ACHN (cell line): ENCODE data around the gene TEX53.
A peak's percentile ranks its signal among the peaks of the same experiment; 100 is the strongest.

Experiments used
- DNase-seq: peaks from one replicate; pipeline ENCODE4 v3.0.0-alpha.2; 2015
- in situ Hi-C: cut with HindIII; loops from 2 replicates; pipeline ENCODE4 v1.10.0; 2017; ENCODE audit warnings: low sequenced_read_pairs, low pct_ligation_motif_present, low pct_unique_long_range_greater_than_20kb

Gene TEX53

DNA sequence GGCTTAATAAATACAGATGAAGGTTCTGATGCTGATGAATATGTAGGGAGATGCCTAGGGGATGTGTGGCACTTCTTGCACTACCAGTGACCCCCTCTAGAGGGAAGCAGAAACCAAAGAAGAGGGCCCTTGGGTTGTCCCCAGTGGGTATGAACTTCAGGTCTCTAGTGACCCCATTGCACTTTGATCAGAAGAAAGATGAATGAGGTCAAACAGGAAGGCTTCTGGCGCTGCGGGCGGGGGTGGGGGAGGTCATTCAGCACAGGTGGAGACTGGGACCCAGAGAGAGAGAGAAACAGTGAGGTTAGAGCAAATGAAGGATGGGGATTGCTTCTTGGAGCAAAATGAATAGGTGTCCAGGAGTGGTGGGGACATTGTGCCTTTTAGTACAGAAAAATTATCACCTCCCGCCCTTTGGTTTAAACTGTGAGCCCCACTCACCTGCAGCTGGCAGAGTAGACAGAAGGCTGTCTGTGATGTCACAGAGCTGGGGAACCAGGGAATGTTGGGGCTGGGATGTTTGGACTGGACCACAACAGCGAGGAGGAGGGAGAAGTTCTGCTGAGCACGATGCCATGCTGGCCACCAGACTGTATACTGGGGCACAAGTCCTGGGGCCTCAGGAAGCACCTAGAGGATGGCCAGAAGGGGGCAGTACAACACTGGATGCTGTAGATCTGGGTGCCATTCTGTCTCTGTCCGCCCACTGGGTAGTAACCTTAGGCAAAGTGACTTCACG lies 24.2 kb upstream of the TEX53 start, which contains the start of gene TEX48:
TSS of gene TEX48 (minus strand) at position 599 of the 739 bp plus-strand sequence. CDS start 10,469 bp downstream, outside the sequence.
- in situ Hi-C loops: no loop called here
- DNase-seq: peak; percentile 77

DNA sequence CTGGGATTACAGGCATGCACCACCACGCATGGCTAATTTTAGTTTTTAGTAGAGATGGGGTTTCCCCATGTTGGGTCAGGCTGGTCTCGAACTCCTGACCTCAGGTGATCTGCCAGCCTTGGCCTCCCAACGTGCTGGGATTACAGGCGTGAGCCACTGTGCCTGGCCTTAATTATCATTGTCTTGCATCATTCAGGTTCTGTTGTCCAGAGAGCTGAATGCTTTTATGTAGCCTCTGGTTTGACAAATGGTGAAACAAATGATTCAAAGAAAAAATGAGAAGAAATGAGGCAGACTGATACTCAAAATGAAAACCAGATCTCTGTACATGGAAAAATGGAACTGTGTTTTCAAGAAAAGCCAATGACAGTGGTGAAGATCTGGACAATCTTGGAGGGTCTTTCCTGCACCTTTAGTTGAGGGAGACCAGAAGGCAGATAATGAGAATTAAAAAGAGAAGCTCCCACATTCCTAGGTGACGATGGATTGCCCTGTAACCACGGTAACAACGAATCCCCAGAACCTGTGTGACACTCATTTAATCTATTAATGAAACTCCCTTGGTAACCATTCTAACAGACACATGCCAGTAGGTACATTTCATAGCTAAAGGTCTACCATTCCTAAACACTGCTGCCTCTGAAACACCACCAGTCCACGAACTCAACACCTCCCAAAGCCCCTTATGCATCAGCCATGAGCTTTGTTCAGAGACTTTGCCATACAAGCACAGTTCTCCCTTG lies 22.8 kb upstream of the TEX53 start:
- in situ Hi-C loops: no loop called here
- DNase-seq: no peak

DNA sequence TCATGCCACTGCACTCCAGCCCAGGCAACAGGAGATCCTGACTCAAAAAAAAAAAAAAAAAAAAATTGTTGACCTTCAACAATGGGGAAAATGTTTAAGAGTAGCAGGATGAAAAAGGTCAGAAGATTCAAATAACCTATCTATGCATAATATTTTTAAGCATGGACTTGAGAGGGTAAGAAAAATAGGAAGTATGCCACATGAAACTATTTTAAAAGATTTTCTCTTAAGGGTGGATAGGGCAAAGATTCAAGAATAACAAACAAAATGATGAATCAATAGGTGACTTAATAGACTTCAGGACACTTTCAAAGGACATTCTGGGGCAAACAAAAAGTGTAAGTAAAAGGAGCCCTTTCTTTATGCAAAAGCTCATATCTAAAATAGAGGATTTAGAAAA lies 21.2 kb upstream of the TEX53 start:
- in situ Hi-C loops: no loop called here
- no peak for DNase-seq

DNA sequence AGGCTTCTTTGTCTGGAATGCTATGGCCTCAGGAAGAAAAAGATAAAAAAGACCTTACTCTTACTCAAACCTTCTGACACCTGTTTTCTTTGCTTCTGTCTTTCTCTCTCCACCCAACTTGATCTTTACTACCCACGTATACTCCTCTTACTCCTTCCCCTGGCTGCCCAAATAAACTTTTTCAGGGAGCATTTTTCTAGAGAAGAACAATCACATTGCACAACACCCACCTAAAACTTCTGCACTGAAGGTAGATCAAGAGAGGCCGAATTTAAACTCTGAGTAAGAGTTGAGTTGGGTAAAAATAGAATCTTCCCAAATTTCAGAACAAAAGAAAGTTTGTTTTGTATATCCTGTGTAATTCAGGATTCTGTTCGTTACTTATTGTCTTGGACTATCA lies 20.5 kb upstream of the TEX53 start:
- in situ Hi-C loops: no loop called here
- no peak for DNase-seq

DNA sequence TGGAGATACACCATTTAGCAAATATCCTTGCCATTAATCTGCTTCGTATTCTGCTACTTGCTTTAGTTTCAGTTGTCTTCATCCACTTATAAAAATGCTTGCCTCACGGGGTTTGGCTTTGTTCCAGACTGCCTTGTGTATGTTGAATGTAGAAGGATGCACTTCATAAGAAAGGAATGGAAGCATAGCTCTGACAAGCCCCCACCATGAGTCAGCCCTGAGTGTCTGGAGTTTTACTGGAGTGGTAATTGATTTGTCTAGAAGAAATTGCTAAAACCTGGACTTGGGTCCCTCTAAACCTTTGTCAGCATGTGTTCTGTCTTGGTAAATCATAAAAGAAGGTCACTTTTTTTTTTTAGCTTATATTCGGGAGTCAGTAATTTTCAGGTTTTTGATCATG lies 19.8 kb upstream of the TEX53 start:
- peak; percentile 95 for DNase-seq
- in situ Hi-C loops: no loop called here

DNA sequence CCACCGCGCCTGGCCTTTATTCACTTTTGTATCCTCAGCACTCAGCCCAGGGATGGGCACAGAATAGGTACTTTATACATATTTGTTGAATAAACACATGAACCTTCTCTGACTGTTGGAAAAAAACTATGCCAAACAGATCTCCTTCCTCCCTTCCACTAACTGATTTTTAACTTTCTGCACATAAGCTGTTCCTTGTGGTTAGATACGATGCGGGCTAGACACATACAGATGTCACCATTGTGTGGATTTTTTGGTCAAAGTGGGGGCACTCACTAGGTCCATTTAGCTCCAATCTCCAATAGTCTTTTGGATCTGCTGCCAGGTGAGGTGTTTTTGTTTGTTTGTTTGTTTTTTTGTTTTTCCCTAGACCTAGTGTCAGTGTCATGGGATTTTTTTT lies 19.3 kb upstream of the TEX53 start:
- in situ Hi-C loops: no loop called here
- DNase-seq: no peak

DNA sequence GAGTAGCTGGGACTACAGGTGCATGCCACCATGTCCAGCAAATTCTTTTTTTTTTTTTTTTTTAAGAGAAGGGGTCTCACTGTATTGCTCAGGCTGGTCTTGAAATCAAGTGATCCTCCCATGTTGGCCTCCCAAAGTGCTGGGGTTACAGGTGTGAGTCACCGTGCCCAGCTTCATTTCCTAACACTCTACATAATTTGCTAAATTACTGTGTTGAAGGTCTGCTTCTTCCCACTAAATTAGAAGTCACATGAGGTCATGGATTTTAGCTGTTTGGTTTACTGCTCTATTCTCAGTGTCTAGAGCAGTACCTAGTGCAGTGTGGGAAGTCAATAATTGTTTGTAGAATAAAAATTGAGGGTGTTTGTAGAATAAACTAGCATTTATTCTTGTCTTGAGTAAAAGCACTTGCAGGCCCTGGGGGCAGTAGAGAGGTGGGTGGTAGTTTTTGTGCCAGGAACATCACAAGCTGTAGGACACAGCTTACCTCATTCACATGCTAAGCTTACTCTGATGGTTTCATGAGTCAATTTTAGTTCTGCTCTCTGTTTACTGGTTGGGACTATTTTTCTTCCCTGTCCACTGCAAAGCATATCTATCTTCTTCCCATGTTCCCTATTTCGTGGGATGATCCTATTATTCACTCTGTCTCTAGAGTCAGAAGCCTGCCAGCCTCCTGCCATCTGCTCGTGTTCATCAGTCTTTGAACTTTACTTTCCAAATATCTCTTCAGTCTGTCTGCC lies 17.4 kb upstream of the TEX53 start:
- in situ Hi-C loops: no loop called here
- DNase-seq: no peak

DNA sequence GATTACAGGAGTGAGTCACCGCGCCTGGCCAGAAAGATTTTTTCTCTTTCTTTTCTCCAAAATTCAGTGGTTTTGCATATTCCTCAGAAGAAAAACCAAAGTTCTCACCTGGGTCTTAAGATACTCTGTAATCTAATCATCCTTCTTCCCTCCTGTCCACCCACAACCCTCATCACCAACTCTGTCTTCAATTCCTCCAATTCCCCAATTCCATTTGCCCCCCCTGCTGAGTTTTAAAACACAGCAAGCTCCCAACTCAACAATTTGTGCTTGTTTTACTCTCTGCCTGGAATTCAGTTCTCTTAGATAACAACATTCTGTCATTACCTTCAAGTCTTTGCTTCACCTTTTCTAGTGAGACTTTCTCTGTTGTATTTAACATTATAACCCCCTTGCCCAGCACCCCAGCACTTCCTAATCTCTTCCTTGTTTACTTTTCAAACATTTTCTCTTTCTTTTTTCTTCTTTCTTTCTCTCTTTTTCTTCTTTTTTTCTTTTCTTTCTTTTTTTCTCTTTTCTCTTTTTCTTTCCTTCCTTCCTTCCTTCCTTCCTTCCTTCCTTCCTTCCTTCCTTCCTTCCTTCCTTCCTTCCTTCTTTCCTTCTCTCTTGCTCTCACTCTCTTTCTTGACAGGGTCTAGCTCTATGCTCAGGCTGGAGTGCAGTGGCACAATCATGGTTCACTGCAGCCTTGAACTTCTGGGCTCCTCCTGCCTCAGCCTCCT lies 16.6 kb upstream of the TEX53 start:
- in situ Hi-C loops: no loop called here
- DNase-seq: no peak

DNA sequence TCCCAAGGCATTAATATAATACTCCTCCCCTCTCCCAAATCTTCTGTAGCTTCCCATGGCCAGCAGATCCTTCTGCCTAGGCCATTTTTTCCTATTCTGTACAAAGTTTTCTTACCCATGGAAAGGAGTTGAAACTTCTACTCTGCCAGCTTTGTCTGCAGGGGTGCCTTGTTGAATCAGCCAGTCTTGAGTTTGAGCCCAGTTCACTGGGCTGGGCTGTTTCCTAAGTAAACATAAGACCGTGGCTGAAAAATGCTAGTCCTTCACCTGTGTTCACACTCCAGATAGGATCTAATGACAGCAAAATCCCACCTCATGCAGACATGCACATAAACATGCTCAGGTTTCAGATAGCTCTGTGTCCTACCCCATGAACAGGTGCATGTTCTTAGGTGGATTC lies 14.0 kb upstream of the TEX53 start:
- in situ Hi-C loops: no loop called here
- DNase-seq: no peak

DNA sequence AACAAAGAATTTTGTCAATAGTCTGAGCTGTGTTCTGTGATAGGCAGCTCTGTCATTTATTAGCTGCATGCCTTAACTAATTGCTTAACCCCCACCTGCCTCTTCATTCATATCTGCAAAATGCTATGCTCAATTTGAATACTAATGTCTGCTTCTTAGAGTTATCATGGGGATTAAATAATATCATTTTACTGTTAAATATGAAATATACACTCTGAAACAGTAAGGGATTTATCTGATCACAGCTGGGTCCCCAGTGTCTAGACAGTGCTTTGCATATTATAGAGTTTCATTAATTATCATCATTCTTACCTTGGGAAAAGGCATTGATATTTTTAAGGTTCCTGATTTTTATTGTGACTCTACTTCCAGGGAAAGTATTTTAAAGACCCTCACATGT lies 12.4 kb upstream of the TEX53 start:
- no peak for DNase-seq
- in situ Hi-C loops: no loop called here

DNA sequence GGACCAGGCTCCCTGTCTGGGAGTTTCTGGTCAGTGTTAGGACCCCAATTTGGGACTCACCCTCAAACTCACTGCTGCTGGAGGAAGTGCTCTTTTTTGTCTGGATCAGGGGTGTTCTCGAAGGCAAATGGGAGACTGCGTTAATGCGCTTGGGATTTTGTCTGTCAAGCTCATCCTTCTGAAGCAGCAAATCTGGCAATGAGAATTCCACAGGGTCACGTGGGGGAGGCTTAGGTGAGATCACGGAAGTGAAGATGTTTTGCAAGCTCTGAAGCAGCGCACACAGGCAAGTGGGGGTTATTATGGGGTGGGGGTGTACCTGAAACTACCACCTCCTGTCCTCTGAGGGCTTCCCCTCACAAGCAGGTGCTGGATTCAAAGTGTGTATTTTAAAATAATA lies 10.5 kb upstream of the TEX53 start:
- in situ Hi-C loops: no loop called here

DNA sequence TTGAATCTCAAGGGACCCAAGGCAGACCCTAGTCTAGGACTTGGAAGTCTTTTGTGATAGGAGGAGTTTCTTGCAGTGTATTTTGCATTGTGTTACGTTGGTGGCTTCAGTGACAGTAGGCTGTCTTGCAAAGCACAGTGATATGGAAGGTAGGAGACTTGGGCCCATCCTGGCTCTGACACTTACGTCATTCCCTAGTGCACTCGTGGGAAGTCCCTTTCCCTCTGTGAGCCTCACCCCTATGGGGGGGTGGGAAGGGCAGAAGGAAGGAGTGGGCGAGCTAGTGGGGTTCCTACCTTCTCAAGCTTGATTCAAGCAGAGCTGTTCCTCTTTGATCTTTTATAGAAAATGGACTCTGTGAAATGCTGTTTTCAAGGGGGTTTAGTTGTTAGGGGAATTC lies 9.2 kb upstream of the TEX53 start:
- no peak for DNase-seq
- in situ Hi-C loops: no loop called here

More for the DNA sequence above, 10.5 kb upstream of the TEX53 start:
- no peak for DNase-seq

DNA sequence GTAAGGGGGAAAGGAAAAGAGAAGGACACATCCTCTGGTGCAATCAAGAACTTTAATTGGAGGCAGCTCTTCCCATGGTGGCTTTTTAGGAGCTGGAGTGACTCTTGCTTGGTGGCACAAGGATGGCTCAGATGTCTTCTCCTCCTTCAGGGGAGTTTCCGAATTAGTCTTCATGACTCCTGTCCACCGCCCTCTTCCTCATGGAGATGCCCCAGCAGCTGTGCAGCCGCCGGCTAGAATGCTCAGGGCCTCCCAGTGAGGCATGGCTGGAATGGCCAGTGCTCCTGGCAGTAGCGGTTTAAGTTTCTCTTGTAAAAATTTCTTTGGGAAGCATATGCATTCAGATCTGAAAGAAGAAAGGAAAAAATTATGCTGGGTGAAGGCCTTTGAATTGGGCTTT lies 8.8 kb upstream of the TEX53 start:
- in situ Hi-C loops: no loop called here
- no peak for DNase-seq

DNA sequence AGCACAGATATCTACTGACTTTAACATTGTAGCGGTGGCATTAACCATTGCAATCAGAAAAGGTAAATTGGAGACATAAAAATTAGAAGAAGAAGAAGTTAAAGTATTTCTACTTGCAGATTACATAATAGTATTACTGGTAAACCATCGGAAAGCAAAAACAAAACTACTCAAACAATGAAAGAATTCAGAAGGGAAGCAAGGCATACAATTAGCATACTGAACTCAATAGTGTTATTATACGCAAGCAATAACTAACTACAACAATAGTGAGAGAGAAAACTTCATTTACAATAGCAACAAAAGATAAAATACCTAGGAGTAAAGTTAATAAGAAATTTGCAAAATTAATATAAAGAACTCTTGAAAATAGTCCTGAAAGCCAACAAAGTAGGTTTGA lies 6.6 kb upstream of the TEX53 start:
- DNase-seq: no peak
- in situ Hi-C loops: no loop called here

DNA sequence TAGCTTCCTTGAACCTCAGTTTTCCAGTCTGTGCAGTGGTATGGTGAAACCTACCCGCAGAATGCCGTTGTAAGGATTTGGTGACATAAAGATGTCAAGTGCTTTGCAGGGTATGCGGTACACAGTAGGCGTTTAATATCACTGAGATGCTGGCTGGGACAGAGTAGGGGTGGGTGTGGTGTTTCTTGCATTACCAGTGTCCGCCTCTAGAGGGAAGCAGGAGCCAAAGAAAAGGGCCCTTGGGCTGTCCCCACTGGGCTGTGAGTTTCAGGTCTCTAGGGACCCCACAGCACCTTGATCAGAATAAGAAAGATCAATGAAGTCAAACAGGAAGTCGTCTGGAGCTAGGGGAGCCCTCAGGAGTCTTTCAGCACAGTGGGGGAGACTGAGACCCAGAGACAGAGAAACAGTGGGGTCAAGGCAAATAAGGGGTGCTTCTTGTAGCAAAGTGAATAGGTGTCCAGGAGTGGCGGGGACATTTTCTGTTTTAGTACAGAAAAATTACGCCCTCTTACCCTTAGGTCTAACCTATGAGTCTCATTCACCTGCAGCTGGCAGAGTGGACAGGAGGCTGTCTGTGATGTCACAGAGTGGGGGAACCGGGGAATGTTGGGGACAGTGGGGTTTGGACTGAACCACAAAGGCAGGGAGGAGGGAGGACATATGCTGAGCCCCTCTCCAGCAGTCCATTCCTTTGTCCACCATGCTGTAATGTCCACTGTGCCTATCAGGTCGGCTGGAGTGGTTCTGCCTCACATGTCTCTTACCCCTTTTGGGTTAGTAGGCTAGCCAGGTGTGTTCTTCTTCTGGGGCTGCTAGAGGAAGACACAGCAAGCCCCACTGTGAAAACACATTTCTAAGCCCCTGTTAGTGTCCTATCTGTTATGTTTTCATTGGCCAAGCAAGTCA lies 4.7 kb upstream of the TEX53 start:
- in situ Hi-C loops: no loop called here

DNA sequence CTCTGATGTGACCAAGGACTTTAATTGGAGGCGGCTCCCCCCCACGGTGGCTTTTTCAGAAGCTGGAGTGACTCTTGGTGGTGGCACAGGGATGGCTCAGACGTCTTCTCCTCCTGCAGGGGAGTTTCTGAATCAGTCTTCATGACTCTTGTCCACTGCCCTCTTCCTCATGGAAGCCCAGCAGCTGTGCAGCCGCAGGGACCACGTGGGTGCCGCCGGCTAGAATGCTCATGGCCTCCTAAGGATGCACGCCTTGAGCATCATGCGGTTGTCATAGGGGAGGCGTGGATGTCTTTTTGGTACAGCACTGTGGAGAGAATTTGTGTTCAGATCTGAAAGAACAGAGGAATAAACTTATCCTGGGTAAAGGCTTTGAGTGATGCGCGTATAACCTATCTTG lies 1.3 kb downstream of the TEX53 start:
- in situ Hi-C loops: no loop called here
- DNase-seq: no peak

More for the DNA sequence above, 4.7 kb upstream of the TEX53 start:
- DNase-seq: peak; percentile 41

DNA sequence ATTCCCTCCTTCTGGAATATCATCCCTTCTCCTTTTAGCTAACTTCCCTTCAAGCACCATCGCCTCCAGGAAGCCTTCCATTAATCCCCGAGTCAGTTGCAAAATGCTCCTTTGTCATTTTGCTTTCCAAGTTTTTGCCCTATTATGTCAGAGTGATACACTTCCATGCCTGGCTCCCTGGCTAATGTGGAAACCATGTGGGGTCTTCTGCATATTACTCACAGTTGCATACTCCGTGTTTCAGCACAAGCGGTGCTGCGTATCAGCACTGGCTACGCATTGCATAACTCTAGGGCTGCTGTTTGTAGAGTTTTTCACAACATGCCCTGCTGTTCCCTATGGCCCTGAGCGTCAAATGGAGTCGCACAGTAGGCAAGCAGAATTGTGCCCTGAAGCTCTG lies 1.9 kb downstream of the TEX53 start:
- in situ Hi-C loops: no loop called here

More for the DNA sequence above, 1.9 kb downstream of the TEX53 start:
- no peak for DNase-seq
